GM19099 (cell line): ENCODE measurements around the gene UPF1.

Source experiments
- POLR2A ChIP-seq: IDR thresholded peaks from 3 replicates; pipeline ENCODE4 v1.6.1; 2011; ENCODE audit warnings: low read depth; ENCODE audit not compliant: insufficient read length; ENCODE audit errors: extremely low read depth

The UPF1 gene

DNA sequence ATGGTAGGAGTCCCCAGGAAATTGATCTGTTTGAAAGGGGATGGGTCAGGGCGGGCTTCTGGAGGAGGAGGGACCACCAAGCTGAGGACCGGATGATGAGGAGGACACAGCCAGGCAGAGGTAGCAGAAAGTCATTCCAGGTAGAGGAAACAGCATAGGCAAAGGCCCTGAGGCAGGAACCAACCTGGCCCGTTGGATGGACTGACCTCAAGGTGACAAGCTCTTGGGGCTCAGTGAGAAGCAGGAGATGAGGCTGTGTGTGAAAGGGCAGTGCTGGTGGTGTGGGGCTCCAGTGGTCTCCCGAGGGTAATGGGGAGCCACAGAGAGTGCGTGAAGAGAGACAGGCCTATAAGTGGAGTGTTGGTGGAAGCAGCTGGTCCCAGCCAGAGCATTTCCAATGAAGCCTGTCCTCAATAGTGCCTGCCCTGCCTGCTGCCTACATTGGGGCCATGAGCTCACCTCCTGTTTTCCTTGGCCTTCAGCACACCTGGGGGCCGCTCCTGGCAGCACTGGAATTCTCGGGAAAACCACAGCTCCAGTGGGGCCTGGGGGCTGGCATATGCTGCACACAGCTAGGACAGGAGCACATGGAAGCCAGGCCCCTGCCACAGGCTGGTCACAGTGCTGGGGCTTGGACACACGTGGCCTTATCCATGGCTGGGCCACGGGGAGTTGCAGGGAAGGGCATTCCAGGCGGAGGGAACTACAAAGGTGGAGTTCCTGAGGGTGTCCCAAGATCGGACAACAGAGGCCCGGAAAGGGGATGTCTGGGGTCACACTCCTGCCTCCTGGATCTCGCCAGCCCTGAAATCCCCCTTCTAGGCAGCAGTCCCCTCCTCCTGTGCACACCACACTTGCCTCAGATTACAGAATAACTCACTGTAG is 38.4 kb upstream of the UPF1 start:
- no peak for TF ChIP-seq POLR2A

- no peak for TF ChIP-seq POLR2A
Observed at GRCh38 chr19:18794029-18794313, 37.8 kb upstream of the UPF1 start.

- no peak for TF ChIP-seq POLR2A
Observed at GRCh38 chr19:18794692-18795091, 37.1 kb upstream of the UPF1 start.

DNA sequence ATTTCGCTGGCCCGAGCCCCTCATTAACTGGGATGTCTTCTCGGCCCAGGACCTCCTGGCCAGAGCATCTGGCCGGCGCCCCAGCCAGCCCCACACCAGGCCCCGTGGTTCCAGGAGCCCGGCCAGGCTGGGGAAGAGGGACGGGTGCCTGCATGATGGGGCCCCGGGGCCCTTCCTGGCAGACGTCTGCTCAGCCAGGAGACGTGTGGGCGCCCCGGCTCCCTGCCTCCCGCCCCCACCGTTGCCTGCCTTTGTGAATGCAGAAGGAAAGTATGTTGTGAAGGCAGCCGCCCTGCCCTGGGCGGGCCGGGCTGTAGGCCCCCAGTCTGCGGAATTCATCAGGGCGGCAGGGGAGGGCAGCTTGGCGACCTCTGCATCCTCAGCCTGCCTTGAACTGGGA is 36.2 kb upstream of the UPF1 start:
- no peak for TF ChIP-seq POLR2A

- TF ChIP-seq POLR2A, result no peak
Observed at GRCh38 chr19:18796239-18796638, 35.5 kb upstream of the UPF1 start.

GRCh38 chr19:18798384-18799352 is 33.1 kb upstream of the UPF1 start:
- TF ChIP-seq POLR2A, result no peak

DNA sequence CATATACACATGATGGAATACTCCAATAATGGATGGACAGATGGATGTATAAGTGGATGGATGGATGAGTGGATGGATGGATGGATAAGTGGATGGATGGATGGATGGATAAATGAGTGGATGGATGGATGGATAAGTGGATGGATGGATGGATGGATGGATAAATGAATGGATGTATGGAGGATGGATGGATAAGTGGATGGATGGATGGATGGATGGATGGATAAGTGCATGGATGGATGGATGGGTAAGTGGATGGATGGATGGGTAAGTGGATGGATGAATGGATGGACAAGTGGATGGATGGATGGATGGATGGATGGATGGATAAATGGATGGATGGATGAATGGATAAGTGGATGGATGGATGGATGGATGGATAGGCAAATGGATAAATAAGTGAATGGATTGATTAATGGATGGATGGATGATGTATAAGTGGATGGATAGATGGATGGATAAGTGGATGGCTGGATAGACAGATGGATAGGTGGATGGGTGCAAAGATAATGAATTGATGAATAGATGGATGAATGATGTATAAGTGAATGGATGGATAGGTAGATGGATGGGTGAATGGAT is 32.3 kb upstream of the UPF1 start:
- no peak for TF ChIP-seq POLR2A

DNA sequence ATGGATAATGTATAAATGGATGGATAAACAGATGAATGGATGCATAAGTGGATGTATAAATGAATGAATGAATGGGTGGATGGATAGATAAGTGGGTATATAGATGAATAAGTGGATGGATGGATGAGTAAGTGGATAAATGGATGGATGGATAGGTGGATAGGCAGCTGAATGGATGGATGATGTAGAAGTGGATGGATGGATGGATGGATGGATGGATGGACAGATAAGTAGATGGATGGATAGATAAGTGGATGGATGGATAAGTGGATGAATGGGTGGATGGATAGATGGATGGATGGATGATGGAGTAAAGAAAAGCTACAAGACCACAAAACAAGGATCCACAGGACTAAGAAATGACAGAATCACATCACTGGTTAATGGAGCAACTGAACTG is 31.7 kb upstream of the UPF1 start:
- TF ChIP-seq POLR2A, result no peak

DNA sequence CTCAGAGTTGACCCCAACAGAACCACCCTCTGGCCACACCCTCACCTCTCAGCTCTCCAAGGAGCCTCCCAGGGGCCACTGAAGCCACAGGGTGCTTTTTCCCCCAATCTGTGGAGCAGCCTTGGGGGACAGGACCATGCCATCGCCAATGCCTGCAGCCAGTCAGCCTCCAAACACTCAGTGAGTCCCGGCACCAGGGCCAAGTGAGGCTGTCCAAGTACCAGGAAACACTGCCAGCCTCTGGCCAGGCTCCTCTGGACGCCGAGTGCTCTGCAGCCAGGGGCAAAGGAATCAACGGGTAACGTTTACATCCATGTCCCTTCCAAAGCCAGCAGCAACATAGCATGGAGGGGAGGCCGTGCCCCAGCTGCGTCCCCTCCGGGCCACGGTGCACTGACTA is 31.1 kb upstream of the UPF1 start:
- TF ChIP-seq POLR2A, result no peak

DNA sequence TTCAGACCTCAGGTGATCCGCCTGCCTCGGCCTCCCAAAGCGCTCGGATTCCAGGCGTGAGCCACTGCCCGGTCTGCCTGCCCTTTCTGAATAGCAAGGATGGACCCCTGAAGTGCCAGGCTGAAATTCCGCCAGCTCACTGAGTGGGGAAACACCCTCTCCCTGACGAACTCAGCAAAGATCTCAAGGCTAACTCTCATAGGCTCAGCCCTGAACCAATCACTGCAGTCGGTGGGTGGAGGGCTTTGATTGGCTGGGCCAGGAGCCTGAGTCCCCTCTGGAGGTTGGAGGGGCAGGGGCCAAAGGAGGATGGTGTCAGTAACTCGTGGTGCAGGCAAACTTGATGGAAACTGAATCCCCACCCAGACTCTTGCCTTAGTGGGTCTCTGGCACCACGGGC is 29.4 kb upstream of the UPF1 start:
- no peak for TF ChIP-seq POLR2A

DNA sequence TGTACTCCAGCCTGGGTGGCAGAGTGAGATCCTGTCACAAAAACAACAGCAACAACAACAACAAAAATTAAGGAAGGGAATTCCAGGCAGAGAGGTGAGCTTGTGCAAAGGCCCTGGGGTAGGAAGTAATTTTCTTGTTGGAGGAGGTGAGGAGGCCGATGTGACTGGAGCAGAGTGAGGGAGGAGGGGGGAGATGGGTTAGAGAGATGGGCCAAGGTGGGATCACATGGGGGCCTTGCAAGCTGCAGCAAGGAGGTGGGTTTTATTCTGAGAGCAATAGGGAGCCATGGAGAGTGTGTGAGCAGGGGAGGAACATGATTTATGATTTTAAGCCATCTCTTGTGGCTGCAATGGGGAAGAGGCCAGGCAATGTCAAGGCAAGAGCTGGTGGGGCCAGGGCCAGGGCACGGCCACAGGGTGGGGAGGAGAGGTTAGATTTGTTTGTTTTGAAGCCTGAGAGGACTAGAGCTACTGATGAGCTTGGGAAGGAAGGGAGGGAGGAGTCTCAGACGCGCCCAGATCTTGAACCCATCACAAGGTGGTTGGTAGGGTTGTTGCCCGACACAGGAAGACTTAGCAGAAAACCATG is 28.1 kb upstream of the UPF1 start:
- TF ChIP-seq POLR2A, result no peak

- TF ChIP-seq POLR2A, result no peak
Observed at GRCh38 chr19:18804139-18804601, 27.6 kb upstream of the UPF1 start.

GRCh38 chr19:18804643-18805042 is 27.1 kb upstream of the UPF1 start:
- TF ChIP-seq POLR2A, result no peak

- TF ChIP-seq POLR2A, result no peak
Observed at GRCh38 chr19:18807861-18808331, 23.9 kb upstream of the UPF1 start.
